Loucy (cell line): ENCODE measurements around the gene BCL2L11.
A peak's percentile ranks its signal among the peaks of the same experiment; 100 is the strongest.

ENCODE experiments used
- H2AFZ ChIP-seq: fragments of 200-600 bp; sonication (generic); 2 replicates; pipeline ENCODE4 v1.6.0; 2016; ENCODE audit warnings: antibody characterized with exemption, mild to moderate bottlenecking, low read length, moderate library complexity
- H3F3A ChIP-seq: fragments of 200-600 bp; 2 replicates; pipeline ENCODE4 v1.6.0; 2016; ENCODE audit warnings: antibody characterized with exemption, low read depth, mild to moderate bottlenecking
- H3K27me3 ChIP-seq: fragments of 200-600 bp; sonication (generic); 2 replicates; pipeline ENCODE4 v1.6.1; 2014; ENCODE audit warnings: low read length, mild to moderate bottlenecking; ENCODE audit not compliant: insufficient read depth, poor library complexity, severe bottlenecking
- H3K36me3 ChIP-seq: fragments of 200-600 bp; sonication (generic); 2 replicates; pipeline ENCODE4 v1.6.1; 2016; ENCODE audit warnings: low read length; ENCODE audit not compliant: insufficient read depth
- H3K4me1 ChIP-seq: fragments of 200-600 bp; sonication (generic); 2 replicates; pipeline ENCODE4 v1.5.1; 2014; ENCODE audit warnings: low read length, mild to moderate bottlenecking; ENCODE audit not compliant: insufficient read depth, poor library complexity, severe bottlenecking
- H3K4me2 ChIP-seq: fragments of 200-600 bp; sonication (generic); 2 replicates; pipeline ENCODE4 v1.6.0; 2014; ENCODE audit warnings: antibody characterized with exemption, low read length, low read depth, mild to moderate bottlenecking; ENCODE audit not compliant: poor library complexity, severe bottlenecking
- H3K4me3 ChIP-seq: fragments of 200-600 bp; sonication (generic); 2 replicates; pipeline ENCODE4 v1.5.1; 2014; ENCODE audit warnings: low read length, mild to moderate bottlenecking, mixed read lengths; ENCODE audit not compliant: poor library complexity, severe bottlenecking
- H3K79me2 ChIP-seq: fragments of 200-600 bp; sonication (generic); 2 replicates; pipeline ENCODE4 v1.6.1; 2014; ENCODE audit warnings: low read length; ENCODE audit not compliant: insufficient read depth
- H3K9ac ChIP-seq: fragments of 200-600 bp; sonication (generic); 2 replicates; pipeline ENCODE4 v1.6.0; 2014; ENCODE audit warnings: mild to moderate bottlenecking, low read depth, low read length, moderate library complexity; ENCODE audit not compliant: poor library complexity, severe bottlenecking
- H3K9me2 ChIP-seq: fragments of 200-600 bp; sonication (generic); replicated peaks from 2 replicates; pipeline ENCODE4 v1.6.1; 2016; ENCODE audit warnings: low read depth, low read length, mixed read lengths
- H3K9me3 ChIP-seq: fragments of 200-600 bp; sonication (generic); 2 replicates; pipeline ENCODE4 v1.6.1; 2014; ENCODE audit warnings: mild to moderate bottlenecking, antibody characterized with exemption, low read length, low read depth; ENCODE audit not compliant: insufficient read depth
- H4K20me1 ChIP-seq: fragments of 200-600 bp; sonication (generic); 2 replicates; pipeline ENCODE4 v1.6.0; 2014; ENCODE audit warnings: antibody characterized with exemption, low read length, mild to moderate bottlenecking; ENCODE audit not compliant: insufficient read depth, poor library complexity, severe bottlenecking
- CTCF ChIP-seq: fragments of 200-600 bp; sonication (generic); conservative IDR thresholded peaks from 2 replicates; pipeline ENCODE4 v1.5.1; 2014; ENCODE audit warnings: mild to moderate bottlenecking, antibody characterized with exemption, low read length
- EZH2phosphoT487 ChIP-seq: fragments of 200-600 bp; IDR thresholded peaks from 2 replicates; pipeline ENCODE4 v1.6.1; 2018; ENCODE audit warnings: antibody characterized with exemption, mild to moderate bottlenecking, moderate library complexity, borderline replicate concordance

Gene BCL2L11

GRCh38 chr2:111165084-111165483, 44.4 kb downstream of the BCL2L11 start:
- H4K20me1 ChIP-seq, result no peaks in the 10 kb centered on the region
- H3K4me2 ChIP-seq, result no peak overlapping the region
- H3K4me3 ChIP-seq, result no peak overlapping the region
- no peaks in the 10 kb centered on the region for H3K9me2 ChIP-seq
- H3K27me3 ChIP-seq, result no peaks in the 10 kb centered on the region
- H3F3A ChIP-seq, result no peaks in the 10 kb centered on the region
- H3K4me1 ChIP-seq, result peaks cover 28% of the 10 kb centered on the region
- no peak overlapping the region for H2AFZ ChIP-seq
- no peaks in the 10 kb centered on the region for H3K79me2 ChIP-seq
- no peak overlapping the region for H3K9ac ChIP-seq
- peaks cover 48% of the 10 kb centered on the region; the same call in 1 of the 2 replicates for H3K36me3 ChIP-seq
- H3K9me3 ChIP-seq, result no peaks in the 10 kb centered on the region
- TF ChIP-seq CTCF, result no peak
- TF ChIP-seq EZH2phosphoT487, result no peak

GRCh38 chr2:111166115-111166514, 45.4 kb downstream of the BCL2L11 start:
- Histone ChIP-seq H3K9me2 (no peaks in the 10 kb centered on the region), H3K9me3 (no peaks in the 10 kb centered on the region), H3K4me3 (no peak overlapping the region), H3F3A (no peaks in the 10 kb centered on the region), H2AFZ (no peak overlapping the region), H3K4me2 (no peak overlapping the region), H4K20me1 (no peaks in the 10 kb centered on the region), H3K4me1 (peaks cover 28% of the 10 kb centered on the region), H3K79me2 (no peaks in the 10 kb centered on the region), H3K36me3 (peaks cover 41% of the 10 kb centered on the region; the same call in 1 of the 2 replicates), H3K9ac (no peak overlapping the region), H3K27me3 (no peaks in the 10 kb centered on the region)
- TF ChIP-seq CTCF (no peak), EZH2phosphoT487 (no peak)

GRCh38 chr2:111167076-111167862, 46.6 kb downstream of the BCL2L11 start:
- H3F3A ChIP-seq, result no peaks in the 10 kb centered on the region
- no peak overlapping the region for H2AFZ ChIP-seq
- peak overlapping the region; percentile 55 for H3K4me2 ChIP-seq
- H3K9me2 ChIP-seq, result no peaks in the 10 kb centered on the region
- peaks cover 28% of the 10 kb centered on the region for H3K4me1 ChIP-seq
- H3K27me3 ChIP-seq, result no peaks in the 10 kb centered on the region
- H3K79me2 ChIP-seq, result no peaks in the 10 kb centered on the region
- no peak overlapping the region for H3K4me3 ChIP-seq
- no peaks in the 10 kb centered on the region for H3K9me3 ChIP-seq
- H4K20me1 ChIP-seq, result no peaks in the 10 kb centered on the region
- TF ChIP-seq CTCF, result no peak
- no peak for TF ChIP-seq EZH2phosphoT487
- H3K9ac ChIP-seq, result no peak overlapping the region
- H3K36me3 ChIP-seq, result peaks cover 30% of the 10 kb centered on the region; the same call in 1 of the 2 replicates
